ENCODE measurements around the gene ZFHX3.
A peak's percentile ranks its signal among the peaks of the same experiment; 100 is the strongest.

ZFHX3 gene

GRCh38 chr16:72901000-72901627 lies 146.8 kb downstream of the ZFHX3 start:
- DNase-seq (ENCODE audit: low read depth) = no peak

GRCh38 chr16:72898216-72898825 lies 149.6 kb downstream of the ZFHX3 start:
- DNase-seq (ENCODE audit: low read depth) = no peak

GRCh38 chr16:72897707-72898106 lies 150.2 kb downstream of the ZFHX3 start:
- no peak for DNase-seq (ENCODE audit: low read depth)

- no peak for DNase-seq (ENCODE audit: low read depth)
Measured at GRCh38 chr16:72896485-72897118, 151.3 kb downstream of the ZFHX3 start.

- DNase-seq (ENCODE audit: low read depth) = no peak
Measured at GRCh38 chr16:72895951-72896350, 152.0 kb downstream of the ZFHX3 start.

- DNase-seq (ENCODE audit: low read depth) = no peak
Measured at GRCh38 chr16:72894293-72895151, 153.4 kb downstream of the ZFHX3 start.

GRCh38 chr16:72891291-72892227 lies 156.4 kb downstream of the ZFHX3 start:
- DNase-seq (ENCODE audit: low read depth) = no peak

GRCh38 chr16:72890587-72890986 lies 157.3 kb downstream of the ZFHX3 start:
- DNase-seq (ENCODE audit: low read depth) = no peak

- DNase-seq (ENCODE audit: low read depth) = no peak
Measured at GRCh38 chr16:72889616-72890582, 158.0 kb downstream of the ZFHX3 start.

GRCh38 chr16:72887537-72887936 lies 160.4 kb downstream of the ZFHX3 start:
- no peak for DNase-seq (ENCODE audit: low read depth)

- no peak for DNase-seq (ENCODE audit: low read depth)
Measured at GRCh38 chr16:72886346-72886974, 161.5 kb downstream of the ZFHX3 start.

GRCh38 chr16:72884573-72884972 lies 163.4 kb downstream of the ZFHX3 start:
- DNase-seq (ENCODE audit: low read depth) = no peak

- DNase-seq (ENCODE audit: low read depth) = no peak
Measured at GRCh38 chr16:72884037-72884436, 163.9 kb downstream of the ZFHX3 start.

GRCh38 chr16:72879846-72880245 lies 168.1 kb downstream of the ZFHX3 start:
- DNase-seq (ENCODE audit: low read depth) = no peak

GRCh38 chr16:72878301-72879269 lies 169.3 kb downstream of the ZFHX3 start:
- no peak for DNase-seq (ENCODE audit: low read depth)

- peak; percentile 85 for DNase-seq (ENCODE audit: low read depth)
Measured at GRCh38 chr16:72877374-72878028, 170.4 kb downstream of the ZFHX3 start.

- DNase-seq (ENCODE audit: low read depth) = no peak
Measured at GRCh38 chr16:72876981-72877373, 171.0 kb downstream of the ZFHX3 start.

- no peak for DNase-seq (ENCODE audit: low read depth)
Measured at GRCh38 chr16:72876221-72876620, 171.7 kb downstream of the ZFHX3 start.

Measured in HS-5 (cell line).